Gastrocnemius medialis (tissue), 4 donors: ENCODE data around the gene MMRN2. TPM values are rescaled to one million over a fixed set of nuclear protein-coding genes. Genes with fewer than 3 reads are reported as not detected.

Source experiments
- ATAC-seq, 2 donors: fragments of 150-250 bp; one replicate each; pipeline ENCODE4 v1.9.1; 2016
- DNase-seq, 2 donors: peaks; one replicate each; pipeline ENCODE4 v3.0.0-alpha.2; 2019
- H3K27ac ChIP-seq, 4 donors: fragments of 200-600 bp; sonication (generic); 1 replicate in 1 of 4; 2 replicates in 3 of 4; pipeline ENCODE4 v1.5.1; 2016 to 2018; ENCODE audit warnings: mild to moderate bottlenecking in 2 of 4, moderate library complexity in 1 of 4
- H3K27me3 ChIP-seq, 3 donors: fragments of 200-600 bp; sonication (generic) in 2 of 3; 1 replicate in 1 of 3; 2 replicates in 2 of 3; pipeline versions ENCODE4 v1.5.1 to v1.6.0; 2016 to 2019; ENCODE audit warnings: mild to moderate bottlenecking in 1 of 3, moderate library complexity in 1 of 3
- H3K36me3 ChIP-seq, 2 donors: fragments of 200-600 bp; sonication (generic) in 1 of 2; one replicate each; pipeline ENCODE4 v1.5.1; 2017 to 2018
- H3K4me1 ChIP-seq, 2 donors: fragments of 200-600 bp; sonication (generic) in 1 of 2; one replicate each; pipeline ENCODE4 v1.5.1; 2016 to 2017; ENCODE audit warnings: mild to moderate bottlenecking in 2 of 2
- H3K4me3 ChIP-seq, 4 donors: fragments of 200-600 bp; sonication (generic) in 3 of 4; 1 replicate in 1 of 4; 2 replicates in 3 of 4; pipeline ENCODE4 v1.5.1; 2016 to 2019; ENCODE audit warnings: mild to moderate bottlenecking in 2 of 4
- H3K9me3 ChIP-seq, 3 donors: fragments of 200-600 bp; sonication (generic) in 2 of 3; 1 replicate in 1 of 3; 2 replicates in 2 of 3; pipeline ENCODE4 v1.5.1; 2016 to 2019
- CTCF ChIP-seq, 5 experiments: fragments of 450-650 bp in 3 of 5; fragments of 200-600 bp in 2 of 5; sonication (generic) in 2 of 5; IDR thresholded peaks in 4 of 5; conservative IDR thresholded peaks in 1 of 5; 1 replicate in 4 of 5; 2 replicates in 1 of 5; pipeline ENCODE4 v1.5.1; 2016 to 2019; ENCODE audit warnings: antibody characterized with exemption in 5 of 5, mild to moderate bottlenecking in 3 of 5, moderate library complexity in 3 of 5
- POLR2A ChIP-seq, 2 donors: fragments of 450-650 bp; IDR thresholded peaks; one replicate each; pipeline ENCODE4 v1.6.1; 2017; ENCODE audit warnings: antibody characterized with exemption in 2 of 2, mild to moderate bottlenecking in 2 of 2, moderate library complexity in 2 of 2
- in situ Hi-C, 4 donors: fragments of 200-750 bp; cut with MboI; loops; one replicate each; pipeline versions ENCODE4 v1.15.0 to v1.8.0; 2017; ENCODE audit warnings: low sequenced_read_pairs in 4 of 4
- intact Hi-C: fragments of 100-400 bp; cut with DNase I; formaldehyde crosslinking; loops from one replicate; pipeline ENCODE4 v1.15.1; 2023; ENCODE audit warnings: low total_unique reads
- total RNA-seq, 4 donors: library from RNA; depleted of rRNA; stranded (reverse); fragments of >200 nt; gene quantifications; one replicate each; pipeline versions ENCODE4 v1.1.0 to v1.2.3, GENCODE V29; 2016

MMRN2 gene
- total RNA-seq, 4 donors from 2014 or later, result 14.6 to 34.8 (median 25.8) TPM

DNA sequence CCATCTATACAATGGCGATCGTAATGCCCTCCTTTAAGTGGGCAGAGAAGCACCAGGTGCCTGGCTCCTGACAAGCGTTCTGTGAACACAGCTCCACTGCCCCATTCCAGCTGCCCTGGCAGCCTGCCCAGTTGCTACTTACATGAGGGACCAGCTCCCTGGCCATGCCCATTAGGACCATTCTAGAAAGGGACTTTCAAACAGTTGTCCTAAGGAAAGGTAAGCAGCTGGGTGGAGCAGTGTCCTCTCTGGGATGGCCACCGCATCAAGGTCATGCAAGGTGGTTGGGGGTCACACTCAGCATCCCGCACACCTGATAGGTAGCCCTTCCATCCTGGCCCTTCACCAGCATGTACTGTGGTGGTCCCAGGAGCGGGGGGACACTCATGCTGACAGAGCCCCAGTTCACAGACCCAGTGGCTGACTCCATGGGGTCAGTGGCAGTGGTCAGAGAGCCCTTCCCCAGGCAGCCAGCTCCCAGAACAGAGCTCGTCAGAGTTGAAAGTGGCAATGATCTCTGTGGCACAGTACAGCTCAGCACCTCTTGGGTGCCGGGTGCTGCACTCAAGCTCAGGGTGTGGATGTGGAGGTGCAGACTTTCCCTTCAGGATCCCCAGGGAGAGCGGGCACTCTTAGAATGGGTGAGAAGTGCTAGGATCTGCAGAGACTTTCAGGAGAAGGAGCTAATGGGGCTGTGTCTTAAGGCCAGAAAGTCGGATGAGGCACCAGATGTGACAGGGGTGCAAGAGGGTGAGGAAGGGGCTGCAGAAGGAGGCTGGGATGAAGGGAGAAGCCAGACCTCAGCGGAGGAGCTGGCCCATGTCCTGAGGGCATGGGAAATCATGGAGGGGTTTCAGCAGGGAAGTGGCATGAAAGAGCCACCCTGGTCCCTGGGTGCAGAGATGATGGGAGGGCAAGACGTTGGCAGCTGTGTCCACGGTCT lies 10.9 kb downstream of the MMRN2 start:
- Histone ChIP-seq H3K36me3 (no peaks in the 10 kb centered on the region), H3K27me3 (no peaks in the 10 kb centered on the region), H3K27ac (no peak overlapping the region), H3K4me1 (peaks cover 26 to 32% of the 10 kb centered on the region in 2 donors), H3K4me3 (no peak overlapping the region), H3K9me3 (no peaks in the 10 kb centered on the region)
- ATAC-seq (no peak), DNase-seq (peak in 1 of 2 donors; percentile 6)
- in situ Hi-C loops (loop anchor here in 1 of 4 donors (25.0 kb wide), 1 partner anchor 141 kb away; the partner anchor contains the start of genes GLUD1 and SHLD2), intact Hi-C loops (no loop called here)
- TF ChIP-seq POLR2A (IDR thresholded peaks at IDR 0.05) (no peak), CTCF (IDR thresholded peaks at IDR 0.05 in 4 of 5, conservative IDR thresholded peaks at IDR 0.05 in 1 of 5) (no peak)

GRCh38 chr10:86945361-86946212 lies 11.8 kb downstream of the MMRN2 start:
- Histone ChIP-seq H3K9me3 (no peaks in the 10 kb centered on the region), H3K27me3 (no peaks in the 10 kb centered on the region), H3K36me3 (no peaks in the 10 kb centered on the region), H3K4me3 (no peak overlapping the region), H3K27ac (no peak overlapping the region), H3K4me1 (peaks cover 26 to 32% of the 10 kb centered on the region in 2 donors)
- TF ChIP-seq CTCF (IDR thresholded peaks at IDR 0.05 in 4 of 5, conservative IDR thresholded peaks at IDR 0.05 in 1 of 5), result peak in 2 of 5 experiments; percentile 17 to 24
- TF ChIP-seq POLR2A (IDR thresholded peaks at IDR 0.05), result no peak
- in situ Hi-C loops, result loop anchor here in 1 of 4 donors (25.0 kb wide), 1 partner anchor 142 kb away; the partner anchor contains the start of genes GLUD1 and SHLD2
- DNase-seq (peak in 1 of 2 donors; percentile 30), ATAC-seq (peak; percentile 23 to 27)
- intact Hi-C loops, result no loop called here

DNA sequence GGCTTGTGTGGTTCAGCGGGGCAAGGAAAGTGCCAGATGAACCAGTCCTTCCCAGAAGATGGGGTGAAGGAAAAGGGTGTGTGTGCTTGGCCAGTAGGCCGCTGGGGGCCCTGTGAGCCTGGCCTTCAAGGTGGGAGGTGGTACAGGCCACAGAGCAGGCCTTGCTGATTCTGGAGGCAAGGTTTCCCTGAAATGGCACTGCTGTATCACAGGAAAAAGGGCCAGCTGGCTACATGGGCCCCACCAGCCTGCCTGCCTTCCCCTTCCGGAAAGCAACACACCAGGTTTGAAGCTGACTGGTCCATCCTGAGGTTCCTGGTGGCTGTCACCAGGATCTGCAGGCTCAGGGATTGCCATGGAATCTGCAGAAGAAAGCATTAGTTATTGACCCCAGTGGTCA lies 12.5 kb downstream of the MMRN2 start:
- in situ Hi-C loops, result loop anchor here in 1 of 4 donors (25.0 kb wide), 1 partner anchor 142 kb away; the partner anchor contains the start of genes GLUD1 and SHLD2
- Histone ChIP-seq H3K27ac (no peak overlapping the region), H3K36me3 (no peaks in the 10 kb centered on the region)

GRCh38 chr10:86944471-86944870 lies 12.9 kb downstream of the MMRN2 start:
- peaks cover 26 to 32% of the 10 kb centered on the region in 2 donors for H3K4me1 ChIP-seq

More for the DNA sequence above, 12.5 kb downstream of the MMRN2 start:
- no peak for TF ChIP-seq POLR2A (IDR thresholded peaks at IDR 0.05)
- Histone ChIP-seq H3K4me1 (peaks cover 26 to 32% of the 10 kb centered on the region in 2 donors), H3K9me3 (no peaks in the 10 kb centered on the region), H3K27me3 (no peaks in the 10 kb centered on the region), H3K4me3 (no peak overlapping the region)
- intact Hi-C loops, result no loop called here
- DNase-seq, result peak in 1 of 2 donors; percentile 10
- ATAC-seq, result no peak

More at GRCh38 chr10:86944471-86944870, 12.9 kb downstream of the MMRN2 start:
- Histone ChIP-seq H3K4me3 (no peak overlapping the region), H3K9me3 (no peaks in the 10 kb centered on the region), H3K27ac (no peak overlapping the region), H3K27me3 (no peaks in the 10 kb centered on the region), H3K36me3 (no peaks in the 10 kb centered on the region)
- intact Hi-C loops, result no loop called here
- in situ Hi-C loops, result loop anchor here in 1 of 4 donors (25.0 kb wide), 1 partner anchor 143 kb away; the partner anchor contains the start of genes GLUD1 and SHLD2
- no peak for TF ChIP-seq POLR2A (IDR thresholded peaks at IDR 0.05)
- TF ChIP-seq CTCF (IDR thresholded peaks at IDR 0.05 in 4 of 5, conservative IDR thresholded peaks at IDR 0.05 in 1 of 5), result no peak
- DNase-seq (no peak), ATAC-seq (no peak)
